ENCODE results near the gene COX6B2. TPM values are rescaled to one million over a fixed set of nuclear protein-coding genes. Genes with fewer than 3 reads are reported as not detected.

COX6B2 gene
- polyA plus RNA-seq, 3 donors = 0.36 TPM; not detected in 2

- peaks cover 38% of the 10 kb centered on the region for H3K79me2 ChIP-seq (ENCODE audit: insufficient read depth, low read length)
- Mint-ChIP-seq H3K27ac (peak overlapping the region in 1 of 7 donors; percentile 33), H3K9me3 (no peaks in the 10 kb centered on the region), H3K36me3 (peaks cover 39 to 47% of the 10 kb centered on the region in 2 donors), H3K27me3 (ENCODE audit: low read depth in 3 of 3) (peaks cover 0 to 1% (median 0%) of the 10 kb centered on the region in 3 donors), H3K4me3 (no peak overlapping the region), H3K4me1 (peaks cover 42% of the 10 kb centered on the region)
- peaks cover 40 to 43% of the 10 kb centered on the region in 2 donors for H3K36me3 ChIP-seq (replicated peaks in 1 of 2; ENCODE audit: control insufficient read depth in 1 of 2, insufficient read depth in 2 of 2, low read length in 2 of 2)
- WGBS (ENCODE audit: insufficient coverage) = 94% methylated on average over 7 of the region's 12 CpGs
- no peak for DNase-seq
- H3K4me2 ChIP-seq (replicated peaks; ENCODE audit: extremely low read depth, low read length, poor library complexity, severe bottlenecking) = no peak overlapping the region
- H4K20me1 ChIP-seq (ENCODE audit: insufficient read depth, low read length) = peaks cover 70% of the 10 kb centered on the region
- no peak for TF ChIP-seq CTCF (IDR thresholded peaks at IDR 0.05)
- H2AFZ ChIP-seq (ENCODE audit: insufficient read depth, low read depth, low read length, poor library complexity, severe bottlenecking) = no peak overlapping the region
- no peaks in the 10 kb centered on the region for H3K27me3 ChIP-seq (ENCODE audit: control insufficient read depth in 2 of 2, insufficient read depth in 2 of 2, low read length in 2 of 2)
- peaks cover 25 to 32% of the 10 kb centered on the region in 2 donors for H3K4me1 ChIP-seq (ENCODE audit: control insufficient read depth in 1 of 2, insufficient read depth in 2 of 2, low read length in 2 of 2)
- no peak overlapping the region for H3K9ac ChIP-seq (ENCODE audit: insufficient read depth, low read length, poor library complexity, severe bottlenecking)
- no peak overlapping the region for H3K4me3 ChIP-seq (replicated peaks in 1 of 3; ENCODE audit: low read depth in 2 of 3, low read length in 3 of 3)
- H3K9me3 ChIP-seq (replicated peaks in 1 of 2; ENCODE audit: control insufficient read depth in 1 of 2, insufficient read depth in 1 of 2, low read length in 2 of 2) = no peaks in the 10 kb centered on the region
- H3K27ac ChIP-seq (ENCODE audit: low read depth in 1 of 2, low read length in 2 of 2) = no peak overlapping the region
- intact Hi-C loops (cut with micrococcal nuclease) = no loop called here
These were observed 36.7 kb upstream of the COX6B2 start for GRCh38 chr19:55391191-55391670.

GRCh38 chr19:55390461-55390880 lies 36.0 kb upstream of the COX6B2 start:
- Histone ChIP-seq H3K4me1 (ENCODE audit: control insufficient read depth in 1 of 2, insufficient read depth in 2 of 2, low read length in 2 of 2) (peaks cover 25 to 35% of the 10 kb centered on the region in 2 donors), H3K4me3 (replicated peaks in 1 of 3; ENCODE audit: low read depth in 2 of 3, low read length in 3 of 3) (no peak overlapping the region), H3K36me3 (replicated peaks in 1 of 2; ENCODE audit: control insufficient read depth in 1 of 2, insufficient read depth in 2 of 2, low read length in 2 of 2) (peaks cover 40 to 43% of the 10 kb centered on the region in 2 donors), H3K9ac (ENCODE audit: insufficient read depth, low read length, poor library complexity, severe bottlenecking) (no peak overlapping the region), H3K9me3 (replicated peaks in 1 of 2; ENCODE audit: control insufficient read depth in 1 of 2, insufficient read depth in 1 of 2, low read length in 2 of 2) (no peaks in the 10 kb centered on the region), H2AFZ (ENCODE audit: insufficient read depth, low read depth, low read length, poor library complexity, severe bottlenecking) (no peak overlapping the region), H3K4me2 (replicated peaks; ENCODE audit: extremely low read depth, low read length, poor library complexity, severe bottlenecking) (no peak overlapping the region), H4K20me1 (ENCODE audit: insufficient read depth, low read length) (peaks cover 75% of the 10 kb centered on the region), H3K79me2 (ENCODE audit: insufficient read depth, low read length) (peaks cover 43% of the 10 kb centered on the region), H3K27ac (ENCODE audit: low read depth in 1 of 2, low read length in 2 of 2) (no peak overlapping the region), H3K27me3 (ENCODE audit: control insufficient read depth in 2 of 2, insufficient read depth in 2 of 2, low read length in 2 of 2) (no peaks in the 10 kb centered on the region)
- no peak overlapping the region for H3K4me3 Mint-ChIP-seq
- peaks cover 0 to 2% (median 0%) of the 10 kb centered on the region in 7 donors for H3K9me3 Mint-ChIP-seq
- H3K27me3 Mint-ChIP-seq (ENCODE audit: low read depth in 3 of 3) = peaks cover 0 to 1% (median 0%) of the 10 kb centered on the region in 3 donors
- TF ChIP-seq CTCF (IDR thresholded peaks at IDR 0.05) = no peak
- intact Hi-C loops (cut with micrococcal nuclease) = no loop called here
- DNase-seq = no peak
- H3K36me3 Mint-ChIP-seq = peaks cover 39 to 47% of the 10 kb centered on the region in 2 donors
- H3K27ac Mint-ChIP-seq = peak overlapping the region in 5 of 7 donors; percentile 2 to 55 (median 46)
- H3K4me1 Mint-ChIP-seq = peaks cover 42% of the 10 kb centered on the region
- 92% methylated on average over 6 of the region's 7 CpGs for WGBS (ENCODE audit: insufficient coverage)
